K562 (cell line): ENCODE measurements around the gene LRP1. TPM values are rescaled to one million over a fixed set of nuclear protein-coding genes. Genes with fewer than 3 reads are reported as not detected.

Experiments
- CBX2 ChIP-seq: fragments of 200-600 bp; sonication (generic); IDR thresholded peaks from one replicate; pipeline ENCODE4 v1.6.1; 2012; ENCODE audit warnings: mild to moderate bottlenecking, low read length, inconsistent platforms; ENCODE audit not compliant: insufficient read depth, poor library complexity, severe bottlenecking
- CEBPB ChIP-seq: fragments of 450-650 bp; IDR thresholded peaks from 2 replicates; pipeline ENCODE4 v1.6.1; 2016; ENCODE audit warnings: missing genetic modification characterization, missing compliant biosample characterization
- E2F1 ChIP-seq: sonication (generic); formaldehyde crosslinking; IDR thresholded peaks from 2 replicates; pipeline ENCODE4 v1.8.1; 2023; ENCODE audit warnings: mild to moderate bottlenecking, missing genetic modification reagents, moderate library complexity
- EGR1 ChIP-seq: fragments of 450-650 bp; conservative IDR thresholded peaks from 2 replicates; pipeline ENCODE4 v1.6.1; 2017; ENCODE audit warnings: mild to moderate bottlenecking
- EP400 ChIP-seq: fragments of 450-650 bp; IDR thresholded peaks from 2 replicates; pipeline ENCODE4 v1.6.1; 2017; ENCODE audit warnings: antibody characterized with exemption, mild to moderate bottlenecking, moderate library complexity
- FOXJ2 ChIP-seq: fragments of 200-800 bp; sonication (Bioruptor generic); IDR thresholded peaks from 2 replicates; pipeline ENCODE4 v1.6.1; 2016; ENCODE audit warnings: missing genetic modification characterization, missing compliant biosample characterization
- KDM1A ChIP-seq, 2 experiments: fragments of 450-650 bp; IDR thresholded peaks; 2 replicates each; pipeline ENCODE4 v1.6.1; 2016; ENCODE audit warnings: mild to moderate bottlenecking in 2 of 2
- MAX ChIP-seq: sonication (generic); formaldehyde crosslinking; IDR thresholded peaks from 2 replicates; pipeline ENCODE4 v1.9.0; 2022; ENCODE audit warnings: mild to moderate bottlenecking, missing genetic modification reagents
- MGA ChIP-seq: fragments of 450-650 bp; IDR thresholded peaks from 2 replicates; pipeline ENCODE4 v1.6.1; 2016; ENCODE audit warnings: mild to moderate bottlenecking, moderate library complexity
- MXI1 ChIP-seq: IDR thresholded peaks from 2 replicates; pipeline ENCODE4 v1.6.1; 2011; ENCODE audit warnings: low read depth, mild to moderate bottlenecking, improper control_type of control experiment, low read length
- NFIC ChIP-seq: fragments of 450-650 bp; IDR thresholded peaks from 2 replicates; pipeline ENCODE4 v1.6.1; 2017; ENCODE audit warnings: mild to moderate bottlenecking, inconsistent platforms
- PKNOX1 ChIP-seq: fragments of 450-650 bp; IDR thresholded peaks from 2 replicates; pipeline ENCODE4 v1.6.1; 2016
- TEAD2 ChIP-seq: fragments of 450-650 bp; IDR thresholded peaks from 2 replicates; pipeline ENCODE4 v1.6.1; 2016; ENCODE audit warnings: missing genetic modification characterization, control low read depth, missing compliant biosample characterization
- ZNF354B ChIP-seq: fragments of 250-450 bp; sonication (Bioruptor Pico); IDR thresholded peaks from 2 replicates; pipeline ENCODE4 v1.4.0; 2020
- polyA plus RNA-seq, 8 experiments: library from polyadenylated mRNA; depleted of rRNA in 4 of 8; stranded (reverse) in 5 of 8; unstranded in 3 of 8; fragments of >200 nt; fragmentation: Nextera tagmentation in 2 of 8; fragmentation: Illumina TruSeq in 1 of 8; extraction: Ambion mirVana in 2 of 8; extraction: Trizol in 1 of 8; gene quantifications; 2 replicates each; pipeline versions ENCODE4 v1.2.1 to v1.2.3, GENCODE V29; 2011 to 2014; ENCODE audit warnings: inconsistent platforms in 1 of 8, missing spikeins in 1 of 8
- total RNA-seq, 7 experiments: library from RNA; depleted of rRNA in 6 of 7; stranded (reverse); fragments of >200 nt in 6 of 7; fragmentation: Illumina TruSeq in 2 of 7; extraction: Trizol in 2 of 7; gene quantifications; 2 replicates each; pipeline versions ENCODE4 v1.2.1 to v1.2.3, GENCODE V29; 2011 to 2021; ENCODE audit warnings: low replicate concordance in 1 of 7

Gene LRP1
- total and polyA plus RNA-seq, 9 of the 15 experiments (the other 6 are each of a cell fraction or from before 2014, with no cell fraction given): 0.04 to 0.64 (median 0.19) TPM; not detected in 2

GRCh38 chr12:57240066-57240921, 112.0 kb downstream of the LRP1 start (continued):
- TF ChIP-seq E2F1 (CRISPR knock-in tag) (no peak), MXI1 (no peak), TEAD2 (tag) (no peak), FOXJ2 (tag) (0 out of 2 replicates have a peak, but pooled peaks have one; percentile 18), MGA (peak; percentile 72), MAX (CRISPR knock-in tag) (peak; percentile 82), CEBPB (tag) (peak; percentile 45; the same call in 1 of the 2 replicates), EGR1 (peak; percentile 94), EP400 (peak; percentile 84), KDM1A (IDR thresholded peaks at IDR 0.05) (peak; percentile 54 to 70; a peak in 3 of 4 replicates), PKNOX1 (no peak; the same call in none of the 2 replicates), ZNF354B (CRISPR knock-in tag) (no peak), CBX2 (no peak), NFIC (no peak)
